ENCODE measurements around the gene CAPZB. TPM values are rescaled to one million over a fixed set of nuclear protein-coding genes. Genes with fewer than 3 reads are reported as not detected.

Gene CAPZB
- total and polyA plus RNA-seq, 2 donors (not counting 3 experiments of a cell fraction or from before 2014, with no cell fraction given): 196 to 347 TPM

DNA sequence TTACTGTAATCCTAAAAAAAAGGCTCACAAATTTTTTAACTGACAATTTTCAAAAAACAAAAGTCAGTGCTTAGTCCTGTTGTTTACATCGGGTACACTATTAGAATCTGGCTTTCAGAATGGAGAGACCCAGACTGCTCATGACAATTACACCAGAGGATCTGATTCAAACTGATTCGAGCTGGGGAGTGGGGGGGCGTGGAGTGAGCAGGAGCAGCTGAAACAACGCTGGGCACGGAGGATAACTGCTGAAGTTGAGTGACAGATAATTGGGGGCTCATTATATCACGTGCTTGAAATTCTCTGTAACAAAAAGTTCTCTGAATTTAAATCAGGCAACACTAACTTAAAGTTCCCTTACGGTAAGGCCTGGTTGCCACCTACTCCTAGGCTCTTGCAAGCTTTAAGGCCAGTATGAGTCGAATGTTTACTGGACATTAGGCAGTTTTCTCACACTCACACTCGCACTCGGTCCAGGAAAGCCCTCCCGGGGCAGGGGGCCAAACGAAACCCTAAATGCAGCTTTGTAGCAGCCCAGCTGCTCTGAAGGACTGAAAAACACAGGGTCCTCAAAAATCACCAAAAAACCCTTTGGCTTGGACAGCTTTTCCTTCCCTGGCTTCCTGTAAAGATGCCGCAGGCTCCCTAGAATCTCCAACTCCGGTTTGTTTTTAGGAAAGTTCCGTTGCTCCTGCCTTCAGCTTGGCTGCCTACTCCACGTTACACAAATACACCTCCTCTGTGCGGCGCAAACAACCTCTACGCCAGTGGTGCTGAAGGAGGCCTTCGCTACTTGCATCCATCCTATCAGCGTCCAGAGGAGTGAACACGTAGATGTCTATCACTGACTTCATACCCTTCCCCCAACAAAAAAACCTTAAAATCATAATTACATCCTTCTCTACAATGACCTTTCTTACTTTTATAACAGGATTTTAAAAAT lies 42.9 kb downstream of the CAPZB start:
- FAIRE-seq: no peak
- Histone ChIP-seq H3K36me3 (ENCODE audit: control insufficient read depth in 2 of 2, extremely low read depth in 1 of 2, insufficient read depth in 2 of 2, low read length in 2 of 2) (no peaks in the 10 kb centered on the region), H3K4me3 (replicated peaks in 1 of 3; ENCODE audit: insufficient read depth in 1 of 3, low read depth in 1 of 3, low read length in 3 of 3) (no peak overlapping the region), H3K9ac (replicated peaks; ENCODE audit: extremely low read depth, insufficient read depth, low read length) (no peak overlapping the region), H3K27me3 (ENCODE audit: control insufficient read depth in 2 of 2, insufficient read depth in 2 of 2, low read length in 2 of 2) (no peaks in the 10 kb centered on the region), H3K9me1 (replicated peaks; ENCODE audit: control insufficient read depth, extremely low read depth, insufficient read depth, low read length) (no peaks in the 10 kb centered on the region), H4K20me1 (replicated peaks; ENCODE audit: control insufficient read depth, extremely low read depth, insufficient read depth, low read length) (peaks cover 3% of the 10 kb centered on the region), H3K27ac (ENCODE audit: insufficient read depth, low read depth, low read length) (no peak overlapping the region), H3K4me2 (ENCODE audit: insufficient read depth, low read length) (no peak overlapping the region), H2AFZ (ENCODE audit: low read depth, low read length) (no peak overlapping the region), H3K4me1 (ENCODE audit: control insufficient read depth, extremely low read depth, insufficient read depth, low read length) (peaks cover 46% of the 10 kb centered on the region), H3K9me3 (replicated peaks; ENCODE audit: control insufficient read depth, insufficient read depth, low read length) (no peaks in the 10 kb centered on the region), H3K79me2 (ENCODE audit: control insufficient read depth, insufficient read depth, low read length) (peaks cover 79% of the 10 kb centered on the region)
- ChIA-PET CTCF (interaction anchor here (1.1 to 1.2 kb wide), 2 partner anchors 12 to 51 kb away, joined by 3 read pairs; no protein-coding TSS in a partner anchor), POLR2A (no interaction called here)
- dilution Hi-C loops (cut with MboI; ENCODE audit: extremely low pct_ligation_motif_present, low sequenced_read_pairs) (no loop called here), intact Hi-C loops (cut with micrococcal nuclease) (no loop called here)
- TF ChIP-seq FOS (IDR thresholded peaks at IDR 0.05; ENCODE audit: borderline replicate concordance, insufficient read depth, low read length) (no peak), JUN (IDR thresholded peaks at IDR 0.05; ENCODE audit: borderline replicate concordance, insufficient read depth, insufficient read length, low read depth) (no peak), EZH2 (IDR thresholded peaks at IDR 0.05; ENCODE audit: borderline replicate concordance, low read depth, low read length, severe bottlenecking) (no peak), POLR2A (IDR thresholded peaks at IDR 0.05; ENCODE audit: low read depth, low read length) (no peak), GATA2 (IDR thresholded peaks at IDR 0.05; ENCODE audit: insufficient read depth, insufficient read length, low read depth, low read length) (no peak), POLR2AphosphoS5 (IDR thresholded peaks at IDR 0.05; ENCODE audit: insufficient read depth, low read depth, low read length) (no peak), MYC (IDR thresholded peaks at IDR 0.05; ENCODE audit: low read depth, low read length) (no peak)
- TF ChIP-seq, protein P1, sequence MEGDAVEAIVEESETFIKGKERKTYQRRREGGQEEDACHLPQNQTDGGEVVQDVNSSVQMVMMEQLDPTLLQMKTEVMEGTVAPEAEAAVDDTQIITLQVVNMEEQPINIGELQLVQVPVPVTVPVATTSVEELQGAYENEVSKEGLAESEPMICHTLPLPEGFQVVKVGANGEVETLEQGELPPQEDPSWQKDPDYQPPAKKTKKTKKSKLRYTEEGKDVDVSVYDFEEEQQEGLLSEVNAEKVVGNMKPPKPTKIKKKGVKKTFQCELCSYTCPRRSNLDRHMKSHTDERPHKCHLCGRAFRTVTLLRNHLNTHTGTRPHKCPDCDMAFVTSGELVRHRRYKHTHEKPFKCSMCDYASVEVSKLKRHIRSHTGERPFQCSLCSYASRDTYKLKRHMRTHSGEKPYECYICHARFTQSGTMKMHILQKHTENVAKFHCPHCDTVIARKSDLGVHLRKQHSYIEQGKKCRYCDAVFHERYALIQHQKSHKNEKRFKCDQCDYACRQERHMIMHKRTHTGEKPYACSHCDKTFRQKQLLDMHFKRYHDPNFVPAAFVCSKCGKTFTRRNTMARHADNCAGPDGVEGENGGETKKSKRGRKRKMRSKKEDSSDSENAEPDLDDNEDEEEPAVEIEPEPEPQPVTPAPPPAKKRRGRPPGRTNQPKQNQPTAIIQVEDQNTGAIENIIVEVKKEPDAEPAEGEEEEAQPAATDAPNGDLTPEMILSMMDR (IDR thresholded peaks at IDR 0.05; ENCODE audit: extremely low read depth in 1 of 2, insufficient read depth in 1 of 2, low read depth in 1 of 2, low read length in 2 of 2): no peak
- TF ChIP-seq, protein P2, sequence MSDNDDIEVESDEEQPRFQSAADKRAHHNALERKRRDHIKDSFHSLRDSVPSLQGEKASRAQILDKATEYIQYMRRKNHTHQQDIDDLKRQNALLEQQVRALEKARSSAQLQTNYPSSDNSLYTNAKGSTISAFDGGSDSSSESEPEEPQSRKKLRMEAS (IDR thresholded peaks at IDR 0.05; ENCODE audit: insufficient read depth, insufficient read length): no peak
- no TSS peak for BruUV-seq (replicated peaks)
- peak; percentile 45 for DNase-seq (ENCODE audit: low read depth, low spot score)
